ENCODE results near the gene BAD.
A peak's percentile ranks its signal among the peaks of the same experiment; 100 is the strongest.

- peak in 3 of 5 experiments; percentile 11 to 22 (median 16) for TF ChIP-seq CTCF (IDR thresholded peaks at IDR 0.05 in 4 of 5, conservative IDR thresholded peaks at IDR 0.05 in 1 of 5)
- peak; percentile 35 to 47 for TF ChIP-seq POLR2A (IDR thresholded peaks at IDR 0.05)
These were observed 14.8 kb downstream of the BAD start for GRCh38 chr11:64269540-64270220.
